GM06990 (cell line): Measurements from ENCODE around the gene PARVB.

Experiments used
- DNase-seq: peaks from one replicate; pipeline ENCODE4 v3.0.0-alpha.2; 2011; ENCODE audit not compliant: insufficient read length; ENCODE audit errors: extremely low read depth
- H3K27me3 ChIP-seq: replicated peaks from 2 replicates; pipeline ENCODE4 v1.6.0; 2011; ENCODE audit warnings: low read length; ENCODE audit not compliant: control insufficient read depth, insufficient read depth
- H3K36me3 ChIP-seq: 2 replicates; pipeline ENCODE4 v1.5.1; 2011; ENCODE audit warnings: low read length; ENCODE audit not compliant: control insufficient read depth, insufficient read depth
- H3K4me3 ChIP-seq: replicated peaks from 2 replicates; pipeline ENCODE4 v1.5.1; 2011; ENCODE audit warnings: low read depth, mild to moderate bottlenecking, control low read depth, low read length
- CTCF ChIP-seq: IDR thresholded peaks from 2 replicates; pipeline ENCODE4 v1.5.1; 2011; ENCODE audit warnings: low read length, control low read depth, mild to moderate bottlenecking, inconsistent platforms; ENCODE audit not compliant: insufficient read depth, poor library complexity, severe bottlenecking

PARVB gene

GRCh38 chr22:44175676-44176075 lies 151.6 kb downstream of the PARVB start:
- DNase-seq, result no peak
- TF ChIP-seq CTCF, result no peak
- H3K36me3 ChIP-seq, result peaks cover 3% of the 10 kb centered on the region; the same call in 1 of the 2 replicates
- H3K27me3 ChIP-seq, result no peaks in the 10 kb centered on the region
- H3K4me3 ChIP-seq, result no peak overlapping the region

- peaks cover 3% of the 10 kb centered on the region for H3K36me3 ChIP-seq
- H3K4me3 ChIP-seq, result no peak overlapping the region
- no peaks in the 10 kb centered on the region for H3K27me3 ChIP-seq
- no peak for TF ChIP-seq CTCF
- DNase-seq, result no peak
These were observed 155.3 kb downstream of the PARVB start for GRCh38 chr22:44179196-44179988.

- DNase-seq, result no peak
- TF ChIP-seq CTCF, result no peak
- Histone ChIP-seq H3K36me3 (peaks cover 3% of the 10 kb centered on the region), H3K27me3 (no peaks in the 10 kb centered on the region), H3K4me3 (no peak overlapping the region)
These were observed 156.0 kb downstream of the PARVB start for GRCh38 chr22:44179989-44180705.

- DNase-seq, result peak; percentile 50
- Histone ChIP-seq H3K27me3 (no peaks in the 10 kb centered on the region), H3K36me3 (peaks cover 3% of the 10 kb centered on the region), H3K4me3 (peak within 1 kb of the TSS; percentile 76)
- no peak for TF ChIP-seq CTCF
These were observed 156.6 kb downstream of the PARVB start, which contains the start of gene PARVG for GRCh38 chr22:44180706-44181032. TSS of gene PARVG (plus strand) at chr22:44180925. CDS start at chr22:44183330, 2,405 bp downstream.

- peak overlapping the region; percentile 76 for H3K4me3 ChIP-seq
- H3K36me3 ChIP-seq, result peaks cover 9% of the 10 kb centered on the region
- H3K27me3 ChIP-seq, result no peaks in the 10 kb centered on the region
- peak; percentile 67 for DNase-seq
- no peak for TF ChIP-seq CTCF
These were observed 157.2 kb downstream of the PARVB start for GRCh38 chr22:44181033-44181911.
